Heart left ventricle (tissue), 16 donors: ENCODE results near the gene PRR5. TPM values are rescaled to one million over a fixed set of nuclear protein-coding genes. Genes with fewer than 3 reads are reported as not detected.
A peak's percentile ranks its signal among the peaks of the same experiment; 100 is the strongest.
"Not testable (repeated sequence)": the region's sequence is repeated elsewhere in the genome, so short reads cannot be mapped to it uniquely, and the experiment has no call there.

Source experiments
- ATAC-seq, 4 donors: fragments of 200-7000 bp; cut with Tn5 transposase; one replicate each; pipeline ENCODE4 v1.9.1; 2020 to 2022; ENCODE audit warnings: moderate library complexity in 4 of 4, mild to moderate bottlenecking in 3 of 4, moderate number of reproducible peaks in 1 of 4
- DNase-seq, 5 donors: peaks; one replicate each; pipeline ENCODE4 v3.0.0-alpha.2; 2020
- H3K27ac ChIP-seq, 12 donors: fragments of 200-600 bp; sonication (generic) in 4 of 12; one replicate each; pipeline versions ENCODE4 v1.5.0 to v1.8.0; 2016 to 2022; ENCODE audit warnings: mild to moderate bottlenecking in 2 of 12
- H3K27me3 ChIP-seq, 9 donors: fragments of 200-600 bp; sonication (generic) in 2 of 9; one replicate each; pipeline versions ENCODE4 v1.5.1 to v1.8.0; 2016 to 2022; ENCODE audit warnings: mild to moderate bottlenecking in 3 of 9
- H3K36me3 ChIP-seq, 9 donors: fragments of 200-600 bp; sonication (generic) in 2 of 9; one replicate each; pipeline versions ENCODE4 v1.5.0 to v1.8.0; 2018 to 2022; ENCODE audit warnings: mild to moderate bottlenecking in 2 of 9
- H3K4me1 ChIP-seq, 12 donors: fragments of 200-600 bp; sonication (generic) in 4 of 12; one replicate each; pipeline versions ENCODE4 v1.5.0 to v1.8.0; 2016 to 2022; ENCODE audit warnings: mild to moderate bottlenecking in 3 of 12
- H3K4me3 ChIP-seq, 12 donors: fragments of 200-600 bp; sonication (generic) in 4 of 12; one replicate each; pipeline versions ENCODE4 v1.5.0 to v1.8.0; 2017 to 2022; ENCODE audit warnings: mild to moderate bottlenecking in 9 of 12, moderate library complexity in 4 of 12
- H3K9me3 ChIP-seq, 12 donors: fragments of 200-600 bp; sonication (generic) in 4 of 12; one replicate each; pipeline versions ENCODE4 v1.5.0 to v1.8.0; 2016 to 2022; ENCODE audit warnings: mild to moderate bottlenecking in 1 of 12
- CTCF ChIP-seq, 12 donors: fragments of 200-600 bp; sonication (generic) in 4 of 12; IDR thresholded peaks; one replicate each; pipeline versions ENCODE4 v1.5.0 to v1.8.0; 2018 to 2022; ENCODE audit warnings: antibody characterized with exemption in 12 of 12, mild to moderate bottlenecking in 5 of 12
- POLR2A ChIP-seq, 2 donors: fragments of 450-650 bp; IDR thresholded peaks; one replicate each; pipeline ENCODE4 v1.6.1; 2017; ENCODE audit warnings: antibody characterized with exemption in 2 of 2, mild to moderate bottlenecking in 2 of 2, moderate library complexity in 2 of 2
- WGBS, 4 donors: extraction: QIAGEN DNeasy Blood & Tissue Kit in 2 of 4; methylation state at CpG; one replicate each; pipeline versions ENCODE4 v1.1.5 to v1.1.7; 2013 to 2018; 5-methylcytosine and 5-hydroxymethylcytosine counted together
- intact Hi-C, 10 donors: fragments of 100-400 bp; cut with DNase I; formaldehyde crosslinking; loops; one replicate each; pipeline versions ENCODE4 v1.11.1 to v1.14.2; 2022
- long read RNA-seq, 3 donors: library from polyadenylated mRNA; unstranded; transcript quantifications; one replicate each; pipeline ENCODE4 v2.0.0, GENCODE V29; 2020 to 2021
- polyA plus RNA-seq, 2 donors: library from polyadenylated mRNA; stranded (reverse); fragments of 200-250 nt; gene quantifications; one replicate each; pipeline ENCODE4 v1.2.3, GENCODE V29; 2013
- total RNA-seq, 9 donors: library from RNA; depleted of rRNA in 2 of 9; stranded (reverse); fragments of >200 nt in 2 of 9; fragmentation: NEBNext Ultra II Directional in 3 of 9; extraction: Animal tissue kit (Norgen Biotek cat#: 25700) in 3 of 9; gene quantifications; one replicate each; pipeline versions ENCODE4 v1.1.0 to v1.2.4, GENCODE V29; 2016 to 2023
- donor health status: ischemic (EF 13 %, LVEDD 7.1; RV severe dilation, severe dysfunction).
- donor health status: healthy with polysubstance abuse.
- donor health status: DM: no; HTN: yes; CAD: no.
- donor health status: DM: no; HTN: no; CAD: no.
- donor health status: ischemic (EF 25% LVEDD 6.9; RV normal size, moderate dysfunction).
- donor health status: ischemic (EF 25% LVEDD 5.7; RV mildly dilated, moderate dysfunction).
- donor health status: healthy.
- donor health status: DM: yes; HTN: yes; CAD: no.
- donor health status: ischemic (EF 35%, LVEDD 5.7; RV mildly dilated, moderate dysfunction).
- donor health status: nonischemic (EF 11% LVEDD 7.7; RV severe dilation, severe dysfunction).
- donor health status: DM: yes; HTN: yes; CAD: no.
- donor health status: PGD.
- donor health status: ischemic (EF 29% LVEDD 5.4; RV normal size, mild dysfunction).
- donor health status: nonischemic (EF 23%, LVEDD 6.1; RV moderate dilation, normal function).

The PRR5 gene
- total RNA-seq, result 1 to 10 TPM; 1.6 to 9.5 (median 2.2) TPM
- 1 to 10 TPM; 2.0 to 2.2 TPM for polyA plus RNA-seq
- long read RNA-seq, donor 1, partial matches to known transcripts, result 0 of 4 reads
- long read RNA-seq, donor 1, other reads (novel, unspliced or antisense), result 1 of 4 reads
- long read RNA-seq, donor 2, partial matches to known transcripts, result 0 of 2 reads
- long read RNA-seq, donor 2, other reads (novel, unspliced or antisense), result 1 of 2 reads
- long read RNA-seq, donor 3, partial matches to known transcripts, result 0 of 3 reads
- long read RNA-seq, donor 3, other reads (novel, unspliced or antisense), result 2 of 3 reads

- DNase-seq (peak; percentile 75 to 91 (median 77)), ATAC-seq (peak; percentile 48 to 89 (median 83))
- TF ChIP-seq POLR2A (IDR thresholded peaks at IDR 0.05) (no peak), CTCF (IDR thresholded peaks at IDR 0.05) (no peak)
- Histone ChIP-seq H3K27me3 (peaks cover 0 to 13% (median 3%) of the 10 kb centered on the region in 9 donors), H3K4me3 (peak within 1 kb of the TSS; percentile 52 to 75 (median 64)), H3K4me1 (peaks cover 0 to 32% (median 18%) of the 10 kb centered on the region in 12 donors), H3K36me3 (no peaks in the 10 kb centered on the region), H3K9me3 (no peaks in the 10 kb centered on the region), H3K27ac (peak within 1 kb of the TSS in 1 of 12 donors; percentile 10)
- intact Hi-C loops, result no loop called here
- 1 to 7% (median 3%) methylated on average over 18 to 88 of the region's 88 CpGs for WGBS, 4 donors
Observed at GRCh38 chr22:44701824-44702478, at the start of gene PRR5. PRR5 (plus strand) TSS chr22:44702204; CDS start chr22:44702475, 271 bp downstream.

- H3K36me3 ChIP-seq, DNase-seq, H3K27ac ChIP-seq, H3K9me3 ChIP-seq, H3K4me1 ChIP-seq, H3K4me3 ChIP-seq, intact Hi-C loops, ATAC-seq, H3K27me3 ChIP-seq: not testable (repeated sequence)
- WGBS, 4 donors, result 76 to 88% (median 86%) methylated on average over 1 of the region's 1 CpG
Observed at GRCh38 chr22:44652866-44653265, 49.1 kb upstream of the PRR5 start.

- WGBS, 4 donors, result 0 to 26% (median 18%) methylated on average over 3 to 14 of the region's 14 CpGs
- H3K4me1 ChIP-seq, result peaks cover 0 to 20% (median 17%) of the 10 kb centered on the region in 12 donors
- peak overlapping the region in 4 of 12 donors; percentile 11 to 61 (median 27) for H3K27ac ChIP-seq
- H3K36me3 ChIP-seq, result no peaks in the 10 kb centered on the region
- H3K4me3 ChIP-seq, result no peak overlapping the region
- H3K9me3 ChIP-seq, result no peaks in the 10 kb centered on the region
- intact Hi-C loops, result no loop called here
- ATAC-seq (peak; percentile 50 to 74 (median 64)), DNase-seq (peak in 3 of 5 donors; percentile 41 to 65 (median 46))
- no peak for TF ChIP-seq CTCF (IDR thresholded peaks at IDR 0.05)
- TF ChIP-seq POLR2A (IDR thresholded peaks at IDR 0.05), result no peak
- peaks cover 0 to 5% (median 0%) of the 10 kb centered on the region in 9 donors for H3K27me3 ChIP-seq
Observed at GRCh38 chr22:44658311-44658953, 43.6 kb upstream of the PRR5 start.

GRCh38 chr22:44659140-44659539, 42.9 kb upstream of the PRR5 start:
- peaks cover 0 to 5% (median 0%) of the 10 kb centered on the region in 9 donors for H3K27me3 ChIP-seq

More at GRCh38 chr22:44659140-44659539, 42.9 kb upstream of the PRR5 start:
- Histone ChIP-seq H3K36me3 (no peaks in the 10 kb centered on the region), H3K4me1 (peaks cover 0 to 27% (median 19%) of the 10 kb centered on the region in 12 donors), H3K27ac (peak overlapping the region in 3 of 12 donors; percentile 20 to 61 (median 34)), H3K9me3 (no peaks in the 10 kb centered on the region), H3K4me3 (no peak overlapping the region)
- intact Hi-C loops, result no loop called here
- 21 to 59% (median 36%) methylated on average over 3 to 6 of the region's 6 CpGs for WGBS, 4 donors
- TF ChIP-seq POLR2A (IDR thresholded peaks at IDR 0.05), result no peak
- no peak for TF ChIP-seq CTCF (IDR thresholded peaks at IDR 0.05)
- ATAC-seq (peak in 3 of 4 donors; percentile 44 to 58 (median 51)), DNase-seq (peak in 2 of 5 donors; percentile 41 to 56)
